Natural killer cell (primary cell): Measurements from ENCODE around the gene CALN1. TPM values are rescaled to one million over a fixed set of nuclear protein-coding genes. Genes with fewer than 3 reads are reported as not detected.

Source experiments
- ATAC-seq, 3 donors: fragments of 150-1000 bp in 2 of 3; fragments of 200-7000 bp in 1 of 3; cut with Tn5 transposase; 1 replicate in 1 of 3; 2 replicates in 2 of 3; pipeline ENCODE4 v1.10.0; 2021; ENCODE audit warnings: mild to moderate bottlenecking in 2 of 3, moderate library complexity in 2 of 3
- DNase-seq, 2 donors: peaks; one replicate each; pipeline versions ENCODE4 v3.0.0 to v3.0.0-alpha.2; 2013 to 2021; ENCODE audit warnings: mixed read lengths in 1 of 2
- H3K27ac ChIP-seq: one replicate; pipeline ENCODE4 v1.5.1; 2013; ENCODE audit warnings: mild to moderate bottlenecking, low read length
- H3K27me3 ChIP-seq: one replicate; pipeline ENCODE4 v1.6.1; 2013; ENCODE audit warnings: low read length; ENCODE audit not compliant: control insufficient read depth, insufficient read depth
- H3K36me3 ChIP-seq: one replicate; pipeline ENCODE4 v1.6.1; 2013; ENCODE audit warnings: low read length; ENCODE audit not compliant: control insufficient read depth, insufficient read depth
- H3K4me1 ChIP-seq: one replicate; pipeline ENCODE4 v1.6.1; 2013; ENCODE audit warnings: low read length; ENCODE audit not compliant: control insufficient read depth, insufficient read depth
- H3K4me3 ChIP-seq: one replicate; pipeline ENCODE4 v1.5.1; 2013; ENCODE audit warnings: low read length
- H3K9me3 ChIP-seq: one replicate; pipeline ENCODE4 v1.6.1; 2013; ENCODE audit warnings: low read length; ENCODE audit not compliant: control insufficient read depth, insufficient read depth
- H3K27ac Mint-ChIP-seq, 2 donors: one replicate each; pipeline ENCODE4 v1.8.0; 2022; ENCODE audit warnings: mild to moderate bottlenecking in 2 of 2, mixed read lengths in 2 of 2, moderate library complexity in 1 of 2
- H3K27me3 Mint-ChIP-seq, 2 donors: one replicate each; pipeline ENCODE4 v1.8.0; 2022; ENCODE audit warnings: low read depth in 2 of 2, mixed read lengths in 2 of 2
- H3K36me3 Mint-ChIP-seq: one replicate; pipeline ENCODE4 v1.8.0; 2022; ENCODE audit warnings: mixed read lengths
- H3K4me1 Mint-ChIP-seq, 2 donors: one replicate each; pipeline ENCODE4 v1.8.0; 2022; ENCODE audit warnings: mixed read lengths in 2 of 2
- H3K4me3 Mint-ChIP-seq: one replicate; pipeline ENCODE4 v1.8.0; 2022; ENCODE audit warnings: mild to moderate bottlenecking, moderate library complexity, mixed read lengths
- H3K9me3 Mint-ChIP-seq, 2 donors: one replicate each; pipeline ENCODE4 v1.8.0; 2022; ENCODE audit warnings: mixed read lengths in 2 of 2
- WGBS: methylation state at CpG from one replicate; pipeline ENCODE4 v1.1.7; 2013; ENCODE audit warnings: missing lambda C conversion rate; ENCODE audit not compliant: insufficient coverage; 5-methylcytosine and 5-hydroxymethylcytosine counted together
- intact Hi-C: fragments of 100-400 bp; cut with micrococcal nuclease; formaldehyde crosslinking; loops from one replicate; pipeline ENCODE4 v1.14.2; 2022
- total RNA-seq, 4 donors: library from RNA; stranded (reverse); fragments of 120-200 nt in 1 of 4; gene quantifications; one replicate each; pipeline versions ENCODE4 v1.2.3 to v1.2.4, GENCODE V29; 2013 to 2022
- TF ChIP-seq, protein P1 (sequence below): fragments of 200-600 bp; IDR thresholded peaks from one replicate; pipeline ENCODE4 v1.8.0; 2022; ENCODE audit warnings: antibody characterized with exemption

The CALN1 gene
- total RNA-seq, 3 donors from 2014 or later (not counting 1 experiment from before 2014, with no cell fraction given), result 0.18 TPM; not detected in 2

DNA sequence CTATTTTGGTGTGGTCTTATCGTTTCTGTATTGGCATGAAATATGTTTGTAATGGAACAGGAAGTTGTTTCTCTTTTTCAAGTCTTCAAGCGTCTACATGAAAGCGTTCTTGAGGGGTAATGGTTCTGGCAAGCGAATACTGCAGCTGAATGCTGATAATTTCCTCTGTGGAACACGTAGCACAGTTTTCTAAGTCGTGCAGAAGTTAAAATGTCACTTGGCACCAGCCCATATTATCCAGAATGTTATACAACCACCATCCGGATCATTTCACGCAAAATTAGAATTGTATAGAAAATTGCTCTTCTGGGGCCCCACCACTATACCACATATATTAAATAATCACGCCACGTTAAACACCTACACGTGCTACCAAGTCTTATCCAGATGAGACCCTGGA, 354.3 kb downstream of the CALN1 start:
- H3K4me1 ChIP-seq, result no peaks in the 10 kb centered on the region
- H3K36me3 Mint-ChIP-seq, result no peaks in the 10 kb centered on the region
- no peaks in the 10 kb centered on the region for H3K9me3 ChIP-seq
- no peak for ATAC-seq
- H3K27me3 ChIP-seq, result no peaks in the 10 kb centered on the region
- no peaks in the 10 kb centered on the region for H3K27me3 Mint-ChIP-seq
- H3K9me3 Mint-ChIP-seq, result peaks cover 0 to 3% of the 10 kb centered on the region in 2 donors
- H3K27ac ChIP-seq, result no peak overlapping the region
- no peak for DNase-seq
- WGBS, result 41% methylated on average over 11 of the region's 11 CpGs
- intact Hi-C loops, result no loop called here
- no peaks in the 10 kb centered on the region for H3K4me1 Mint-ChIP-seq
- no peak overlapping the region for H3K27ac Mint-ChIP-seq
- no peak overlapping the region for H3K4me3 Mint-ChIP-seq
- H3K4me3 ChIP-seq, result no peak overlapping the region
- TF ChIP-seq, protein P1, sequence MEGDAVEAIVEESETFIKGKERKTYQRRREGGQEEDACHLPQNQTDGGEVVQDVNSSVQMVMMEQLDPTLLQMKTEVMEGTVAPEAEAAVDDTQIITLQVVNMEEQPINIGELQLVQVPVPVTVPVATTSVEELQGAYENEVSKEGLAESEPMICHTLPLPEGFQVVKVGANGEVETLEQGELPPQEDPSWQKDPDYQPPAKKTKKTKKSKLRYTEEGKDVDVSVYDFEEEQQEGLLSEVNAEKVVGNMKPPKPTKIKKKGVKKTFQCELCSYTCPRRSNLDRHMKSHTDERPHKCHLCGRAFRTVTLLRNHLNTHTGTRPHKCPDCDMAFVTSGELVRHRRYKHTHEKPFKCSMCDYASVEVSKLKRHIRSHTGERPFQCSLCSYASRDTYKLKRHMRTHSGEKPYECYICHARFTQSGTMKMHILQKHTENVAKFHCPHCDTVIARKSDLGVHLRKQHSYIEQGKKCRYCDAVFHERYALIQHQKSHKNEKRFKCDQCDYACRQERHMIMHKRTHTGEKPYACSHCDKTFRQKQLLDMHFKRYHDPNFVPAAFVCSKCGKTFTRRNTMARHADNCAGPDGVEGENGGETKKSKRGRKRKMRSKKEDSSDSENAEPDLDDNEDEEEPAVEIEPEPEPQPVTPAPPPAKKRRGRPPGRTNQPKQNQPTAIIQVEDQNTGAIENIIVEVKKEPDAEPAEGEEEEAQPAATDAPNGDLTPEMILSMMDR, result no peak
- H3K36me3 ChIP-seq, result no peaks in the 10 kb centered on the region

DNA sequence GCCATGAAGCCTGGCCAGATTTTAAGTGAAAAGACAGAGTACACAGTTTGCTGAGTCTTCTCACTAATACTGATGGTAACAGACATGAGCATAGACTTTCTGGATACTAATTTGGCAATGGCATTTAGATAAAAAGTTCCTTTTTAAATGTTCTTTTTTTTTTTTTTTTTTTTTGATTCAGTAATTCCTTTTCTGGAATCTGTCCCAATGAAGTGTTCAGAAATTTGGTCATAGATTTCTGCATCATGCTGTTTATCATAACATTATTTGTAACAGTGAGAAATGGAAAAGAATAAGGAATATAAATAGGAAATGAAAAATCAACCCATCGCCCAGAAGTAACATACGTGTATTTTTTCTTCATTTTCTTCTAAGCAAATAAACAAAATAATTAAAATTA, 354.9 kb downstream of the CALN1 start:
- H3K27ac Mint-ChIP-seq, result no peak overlapping the region
- DNase-seq (no peak), ATAC-seq (no peak)
- H3K9me3 Mint-ChIP-seq, result peaks cover 0 to 3% of the 10 kb centered on the region in 2 donors
- TF ChIP-seq, protein P1, result no peak
- no peaks in the 10 kb centered on the region for H3K36me3 Mint-ChIP-seq
- WGBS, result no CpG with 5 or more reads among the region's 2 CpGs
- H3K27me3 Mint-ChIP-seq, result no peaks in the 10 kb centered on the region
- no peaks in the 10 kb centered on the region for H3K4me1 Mint-ChIP-seq
- Histone ChIP-seq H3K27me3 (no peaks in the 10 kb centered on the region), H3K36me3 (no peaks in the 10 kb centered on the region), H3K4me3 (no peak overlapping the region), H3K27ac (no peak overlapping the region), H3K4me1 (no peaks in the 10 kb centered on the region), H3K9me3 (no peaks in the 10 kb centered on the region)
- no peak overlapping the region for H3K4me3 Mint-ChIP-seq
- intact Hi-C loops, result no loop called here

DNA sequence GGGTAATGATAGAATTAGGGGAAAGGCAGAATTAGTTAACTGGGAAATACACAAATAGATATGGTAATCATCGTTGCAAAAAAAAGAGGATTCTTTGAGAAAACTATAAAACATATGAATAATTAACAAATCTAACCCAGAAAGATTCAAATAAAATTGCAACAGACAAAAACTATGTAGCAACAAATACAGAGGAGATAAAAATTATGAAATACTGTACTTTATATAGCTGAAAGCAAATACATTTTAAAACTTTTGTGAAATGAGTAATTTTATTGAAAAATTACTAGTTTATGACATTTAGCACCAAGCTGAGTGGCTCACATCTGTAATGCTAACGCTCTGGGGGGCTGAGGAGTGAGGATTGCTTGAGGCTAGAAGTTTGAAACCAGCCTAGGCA, 356.7 kb downstream of the CALN1 start:
- Histone ChIP-seq H3K27ac (no peak overlapping the region), H3K4me3 (no peak overlapping the region), H3K4me1 (no peaks in the 10 kb centered on the region), H3K36me3 (no peaks in the 10 kb centered on the region), H3K27me3 (no peaks in the 10 kb centered on the region), H3K9me3 (no peaks in the 10 kb centered on the region)
- H3K27me3 Mint-ChIP-seq, result no peaks in the 10 kb centered on the region
- 60% methylated on average over 1 of the region's 2 CpGs for WGBS
- no peaks in the 10 kb centered on the region for H3K4me1 Mint-ChIP-seq
- intact Hi-C loops, result no loop called here
- H3K36me3 Mint-ChIP-seq, result no peaks in the 10 kb centered on the region
- H3K4me3 Mint-ChIP-seq, result no peak overlapping the region
- TF ChIP-seq, protein P1, result no peak
- no peak for DNase-seq
- H3K9me3 Mint-ChIP-seq, result no peaks in the 10 kb centered on the region
- H3K27ac Mint-ChIP-seq, result no peak overlapping the region
- no peak for ATAC-seq

DNA sequence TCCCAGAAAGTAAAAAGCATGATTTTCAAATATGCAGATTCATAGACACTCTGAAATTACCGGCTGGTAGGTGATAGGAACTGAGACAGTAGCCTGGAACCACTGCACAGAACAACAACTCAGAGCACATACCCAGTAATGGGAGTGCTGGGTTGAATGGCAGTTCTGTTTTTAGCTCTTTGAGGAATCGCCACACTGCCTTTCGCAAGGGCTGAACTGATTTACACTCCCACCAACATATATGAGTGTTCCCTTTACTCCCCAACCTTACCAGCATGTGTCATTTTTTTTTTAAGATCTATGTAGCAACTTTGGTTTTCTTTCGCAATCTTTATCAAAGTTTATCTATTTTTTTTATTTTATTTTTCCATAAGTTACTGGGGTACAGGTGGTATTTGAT, 358.8 kb downstream of the CALN1 start:
- Histone ChIP-seq H3K27ac (no peak overlapping the region), H3K36me3 (no peaks in the 10 kb centered on the region), H3K4me3 (no peak overlapping the region), H3K27me3 (no peaks in the 10 kb centered on the region), H3K4me1 (no peaks in the 10 kb centered on the region), H3K9me3 (no peaks in the 10 kb centered on the region)
- DNase-seq (no peak), ATAC-seq (no peak)
- no peaks in the 10 kb centered on the region for H3K27me3 Mint-ChIP-seq
- H3K4me3 Mint-ChIP-seq, result no peak overlapping the region
- TF ChIP-seq, protein P1, result no peak
- 84% methylated on average over 2 of the region's 4 CpGs for WGBS
- intact Hi-C loops, result no loop called here
- no peaks in the 10 kb centered on the region for H3K9me3 Mint-ChIP-seq
- no peaks in the 10 kb centered on the region for H3K4me1 Mint-ChIP-seq
- H3K27ac Mint-ChIP-seq, result no peak overlapping the region
- H3K36me3 Mint-ChIP-seq, result no peaks in the 10 kb centered on the region
